TTC549 (cell line): ENCODE measurements around the gene ARSA.
"Not testable (repeated sequence)": the region's sequence is repeated elsewhere in the genome, so short reads cannot be mapped to it uniquely, and the experiment has no call there.

Source experiments
- FAIRE-seq: peaks from 2 replicates; lab custom pipeline; 2012; peaks lifted over from hg19 to GRCh38; lab: Jason Lieb, UNC

ARSA gene

DNA sequence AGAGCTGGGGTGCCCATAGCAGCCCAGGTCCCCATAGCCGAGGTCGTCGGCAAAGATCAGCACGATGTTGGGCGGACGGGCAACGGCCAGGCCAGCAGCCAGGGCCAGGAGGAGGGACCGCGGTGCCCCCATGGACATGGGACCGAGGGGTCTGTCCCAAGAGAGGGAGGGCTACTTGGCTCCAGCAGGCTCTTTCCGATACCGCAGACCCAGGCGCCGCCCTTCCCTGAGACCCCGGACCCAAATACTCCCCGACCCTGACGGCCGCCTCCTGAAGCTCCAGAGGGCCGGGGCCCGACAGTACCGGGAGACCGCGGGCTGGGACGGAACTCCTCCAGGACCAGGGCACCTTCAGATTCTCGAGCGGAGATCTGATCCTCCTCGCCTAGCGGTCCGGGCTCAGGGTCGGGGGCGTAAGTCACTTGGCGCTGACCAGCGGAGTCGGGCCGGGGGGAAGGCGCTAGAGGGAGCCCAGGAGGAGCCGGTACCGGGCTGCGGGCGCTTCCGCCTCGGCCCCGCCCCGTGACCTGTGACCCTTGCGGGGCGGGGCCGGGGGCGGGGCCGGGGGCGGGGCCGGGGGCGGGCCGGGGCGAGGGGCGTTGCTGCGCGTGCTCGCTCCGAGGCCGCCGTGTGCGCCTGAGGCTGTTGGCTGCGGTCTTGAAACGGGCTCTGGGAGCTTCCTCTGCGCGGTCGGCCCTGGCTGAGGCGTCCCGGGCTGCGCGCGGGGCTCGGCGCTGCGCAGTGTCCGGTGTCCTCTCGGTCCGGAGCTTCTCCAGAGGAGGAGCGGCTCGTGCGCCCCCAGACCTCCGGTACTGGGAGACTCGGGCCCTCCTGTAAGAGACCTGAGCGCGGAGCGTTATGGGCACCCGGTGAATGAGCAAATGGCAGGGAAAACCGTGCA, at the start of gene ARSA:
TSS of gene ARSA (minus strand) at position 511 of the 901 bp plus-strand sequence. CDS start at position 138, 373 bp downstream.
- no peak for FAIRE-seq

DNA sequence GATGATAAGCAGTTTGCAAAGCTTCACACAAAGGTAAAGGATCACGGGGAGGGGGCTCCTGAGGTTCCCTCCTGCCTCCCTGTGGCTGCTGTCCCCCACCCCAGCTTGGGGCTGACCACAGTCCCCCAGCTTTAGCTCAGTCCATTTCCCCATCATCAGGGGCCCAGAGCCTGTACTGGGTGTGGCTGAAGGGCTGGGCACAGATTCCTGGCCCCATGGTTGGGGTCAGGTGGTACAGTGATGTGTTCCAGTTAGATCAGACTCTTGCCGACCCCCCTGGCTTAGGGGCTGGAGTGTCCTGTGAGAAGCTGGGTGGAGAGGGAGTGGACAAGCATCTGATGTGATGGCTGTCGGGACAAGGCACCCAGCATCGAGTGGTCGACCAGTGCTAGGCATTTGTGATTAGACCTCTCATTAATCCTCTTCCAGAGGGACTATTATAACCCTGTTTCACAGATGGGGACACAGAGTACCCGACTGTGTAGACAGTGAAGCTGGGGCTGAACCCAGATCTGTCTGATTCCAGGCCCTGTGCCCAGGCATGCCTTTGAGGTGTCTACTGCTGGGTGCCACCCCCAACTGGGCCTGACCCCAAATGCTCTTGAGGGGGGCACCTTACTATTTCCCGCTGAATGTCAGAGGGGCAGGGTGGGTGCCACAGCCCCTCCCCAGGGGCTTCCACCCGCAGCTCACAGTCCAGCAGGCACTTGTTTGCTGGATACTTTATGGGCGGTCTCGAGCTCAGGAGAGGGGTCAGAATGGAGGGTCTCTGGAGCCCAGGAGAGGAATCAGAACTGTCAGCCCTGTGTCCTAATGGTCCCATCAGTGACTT, 48.9 kb upstream of the ARSA start:
- no peak for FAIRE-seq

DNA sequence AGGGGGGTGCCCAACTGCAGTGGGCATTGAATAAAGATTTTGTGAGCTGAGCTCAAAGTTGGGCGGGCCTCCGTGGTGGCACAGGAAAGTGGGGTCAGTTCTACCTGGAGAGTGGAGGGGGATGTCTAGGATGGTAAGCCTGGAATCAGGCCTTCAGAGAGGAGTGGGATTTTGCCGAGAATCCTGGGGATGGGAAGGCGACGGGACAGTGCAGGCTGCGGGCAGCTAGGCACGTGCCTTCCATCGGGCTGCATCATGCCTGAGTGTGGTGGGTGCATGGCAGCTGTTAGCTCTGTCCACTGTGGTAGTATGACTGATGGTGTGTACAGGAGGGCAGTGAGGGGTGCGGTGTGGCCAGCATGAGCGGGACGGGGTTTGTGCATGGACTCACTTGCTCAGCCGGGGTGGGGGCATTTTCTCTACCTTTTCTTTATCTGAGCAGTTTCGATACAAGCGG, 48.3 kb upstream of the ARSA start:
- FAIRE-seq: no peak

DNA sequence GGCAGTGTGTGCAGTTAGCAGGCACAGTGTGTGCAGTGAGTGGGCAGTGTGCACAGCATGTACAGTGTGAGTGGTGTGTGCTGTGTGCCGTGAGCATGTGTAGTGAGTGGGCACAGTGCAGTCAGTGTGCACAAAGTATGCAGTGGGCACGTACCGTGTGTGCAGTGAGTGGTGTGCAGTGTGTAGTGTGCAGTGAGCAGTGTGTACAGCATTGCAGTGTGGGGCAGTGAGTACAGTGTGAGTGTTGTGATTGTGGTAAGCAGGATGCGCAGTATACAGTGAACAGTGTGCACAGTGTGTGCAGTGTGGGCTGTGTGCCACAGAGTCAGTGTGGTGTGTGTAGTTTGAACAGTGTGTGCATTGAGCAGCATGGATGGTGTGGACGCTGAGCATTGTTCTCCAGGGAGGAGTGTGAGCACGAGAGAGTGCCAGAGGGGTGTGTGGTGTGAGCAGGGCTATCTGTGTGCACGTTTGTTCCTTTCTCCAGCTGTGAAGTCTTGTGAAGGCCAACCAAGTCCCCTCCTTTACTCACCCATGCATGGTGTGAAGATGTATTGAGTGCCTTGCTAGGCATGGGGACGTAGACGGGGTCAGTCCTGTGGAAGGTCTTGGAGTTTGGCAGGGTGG, 47.7 kb upstream of the ARSA start:
- FAIRE-seq: no peak

DNA sequence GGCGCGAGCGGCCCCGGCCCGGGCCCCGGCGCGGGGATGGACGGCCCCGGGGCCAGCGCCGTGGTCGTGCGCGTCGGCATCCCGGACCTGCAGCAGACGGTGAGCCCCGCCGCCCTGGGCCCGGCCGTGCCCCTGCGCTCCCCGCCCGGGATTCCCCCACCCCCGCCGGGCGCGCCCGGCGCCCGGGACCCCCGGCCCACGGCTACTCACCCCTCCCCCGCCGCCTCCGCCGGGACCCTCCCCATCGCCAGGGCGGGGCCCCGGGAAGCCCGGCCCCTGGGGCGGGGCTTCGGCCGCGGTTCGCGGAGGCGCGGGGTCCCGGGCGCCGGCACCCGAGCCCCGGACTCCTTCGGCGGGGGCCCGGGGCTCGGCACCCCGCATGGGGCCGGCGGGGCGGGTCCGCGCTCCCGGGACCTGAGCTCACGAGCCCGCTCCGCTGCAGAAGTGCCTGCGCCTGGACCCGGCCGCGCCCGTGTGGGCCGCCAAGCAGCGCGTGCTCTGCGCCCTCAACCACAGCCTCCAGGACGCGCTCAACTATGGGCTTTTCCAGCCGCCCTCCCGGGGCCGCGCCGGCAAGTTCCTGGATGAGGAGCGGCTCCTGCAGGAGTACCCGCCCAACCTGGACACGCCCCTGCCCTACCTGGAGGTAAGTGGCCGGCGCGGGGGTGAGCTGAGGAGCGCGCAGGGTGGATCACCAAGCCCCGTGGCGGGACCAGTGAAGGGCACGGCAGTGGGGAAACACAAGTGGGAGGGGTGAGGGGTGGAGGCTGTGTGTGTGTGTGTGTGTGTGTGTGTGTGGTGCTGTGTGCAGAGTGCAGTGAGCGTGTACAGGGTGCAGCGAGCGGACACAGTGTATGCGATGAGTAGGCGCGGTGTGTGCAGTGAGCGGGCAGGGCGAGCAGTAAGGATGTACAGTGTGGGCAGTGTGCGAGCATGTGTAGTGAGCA, 46.9 kb upstream of the ARSA start:
- FAIRE-seq: no peak

DNA sequence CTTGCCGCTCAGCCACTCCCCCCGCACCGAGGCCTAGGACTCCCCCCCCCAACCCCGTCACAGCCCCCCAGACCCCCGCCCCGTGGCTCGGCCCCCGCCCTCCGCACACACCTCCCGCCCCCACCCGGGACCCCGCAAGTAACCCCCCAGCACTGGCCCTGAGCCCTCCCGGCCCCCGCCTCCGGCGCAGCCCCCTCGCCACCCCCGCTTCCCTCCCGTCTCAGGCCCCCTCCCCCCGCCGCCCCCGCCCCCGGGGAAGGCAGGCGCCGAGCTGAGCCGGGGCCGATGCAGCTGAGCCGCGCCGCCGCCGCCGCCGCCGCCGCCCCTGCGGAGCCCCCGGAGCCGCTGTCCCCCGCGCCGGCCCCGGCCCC, 46.2 kb upstream of the ARSA start:
- FAIRE-seq: no peak

DNA sequence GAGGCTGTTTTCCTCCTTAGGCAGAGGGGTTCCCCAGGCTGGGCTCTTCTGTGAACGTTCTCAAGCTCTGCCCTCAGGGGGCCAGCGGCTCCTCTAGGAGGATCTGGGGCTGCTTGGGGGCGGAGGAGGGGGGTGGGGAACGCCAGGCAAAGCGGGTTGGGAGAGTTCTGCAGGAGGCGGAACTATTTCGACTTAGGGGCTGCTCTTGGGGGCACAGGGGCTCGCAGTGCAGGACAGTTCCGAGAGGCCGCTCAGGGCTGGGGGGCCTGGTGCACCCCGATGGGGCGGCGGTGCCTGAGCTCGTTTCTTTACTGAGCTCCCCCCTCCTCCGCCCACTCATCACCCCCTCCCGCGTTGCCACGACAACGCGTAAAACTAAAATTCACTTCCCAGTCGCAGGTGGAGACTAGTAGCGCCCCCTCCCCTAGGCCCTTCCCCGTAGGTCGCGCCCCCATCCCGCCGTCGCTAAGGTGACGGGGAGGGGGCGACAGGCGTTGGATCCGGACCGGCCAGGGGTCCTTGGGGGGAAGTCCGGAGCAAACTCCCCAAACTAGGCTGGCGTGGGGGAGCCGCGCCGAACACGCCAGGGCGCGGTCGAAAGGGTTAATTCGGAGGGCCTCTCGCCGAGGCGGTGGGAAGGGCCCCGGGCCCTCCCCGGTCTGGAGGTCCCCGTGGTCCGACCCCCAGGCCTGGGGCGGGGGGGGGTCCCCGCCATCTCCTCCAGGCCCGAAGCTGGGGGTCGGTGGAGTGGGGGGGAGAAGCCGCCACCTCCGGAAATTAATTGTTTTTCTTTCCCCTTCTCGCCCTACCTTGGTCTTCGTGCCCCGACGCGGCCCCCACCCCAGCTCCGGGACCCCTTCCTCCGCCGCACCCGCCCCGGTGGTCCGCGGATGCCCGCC, 45.5 kb upstream of the ARSA start:
- FAIRE-seq: no peak

DNA sequence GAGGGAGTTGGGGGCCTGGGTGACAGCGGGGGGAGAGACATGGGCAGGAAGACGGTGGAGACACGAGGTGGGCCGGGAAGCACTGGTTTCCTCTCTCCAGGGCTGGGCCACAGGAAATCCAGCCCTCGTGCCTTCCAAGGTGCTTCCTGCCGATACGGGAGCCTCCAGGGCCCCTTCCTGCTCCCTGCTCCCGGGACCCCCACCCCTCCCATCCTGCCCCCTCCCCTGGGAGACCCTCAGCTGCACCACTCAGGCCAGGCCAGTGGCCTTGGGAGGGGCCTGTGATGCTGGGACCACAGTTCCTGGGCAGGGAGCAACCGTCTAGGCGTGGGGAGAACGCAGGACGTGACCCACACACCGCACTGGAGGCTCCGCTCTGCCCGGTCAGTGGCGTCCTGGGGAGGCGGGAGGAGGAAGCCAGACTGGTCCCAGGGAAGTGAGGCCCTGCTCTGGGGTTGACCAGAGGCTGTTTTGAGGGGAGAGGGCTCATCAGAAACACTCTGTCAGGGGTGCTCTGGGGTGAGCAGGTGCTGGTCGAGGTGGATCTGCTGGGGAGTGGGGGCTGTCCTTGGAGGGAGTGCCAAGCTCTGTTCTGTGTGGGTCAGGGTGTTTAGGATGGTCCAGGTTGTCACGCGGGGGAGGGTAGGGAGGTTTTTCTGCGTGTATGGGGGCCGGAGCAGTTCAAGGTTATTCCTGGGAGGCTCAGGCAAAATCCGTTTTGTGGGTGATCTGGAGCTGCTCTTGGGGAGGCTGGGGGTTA, 44.7 kb upstream of the ARSA start, which contains the start of gene SHANK3:
TSS of gene SHANK3 (plus strand) at position 353 of the 760 bp plus-strand sequence.
- FAIRE-seq: no peak

DNA sequence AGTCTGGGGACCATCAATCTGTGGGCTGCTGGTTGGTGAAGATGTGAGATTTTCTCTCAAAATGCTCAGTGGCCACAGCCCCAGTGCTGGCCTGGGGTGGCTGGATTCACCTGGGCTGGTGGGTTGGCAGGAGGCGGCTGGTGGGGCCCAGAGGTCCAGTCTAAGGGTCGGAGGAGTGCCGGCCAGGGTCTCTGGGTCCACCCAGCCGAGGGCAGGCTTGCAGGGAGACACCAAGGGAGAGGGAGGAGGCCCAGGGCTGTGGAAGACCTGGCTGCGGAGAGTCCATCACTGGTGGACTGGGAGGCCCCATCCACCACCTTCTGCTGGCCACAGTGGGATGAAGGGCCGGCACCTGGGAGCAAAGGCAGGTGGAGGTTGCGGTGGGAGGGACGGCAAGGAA, 44.1 kb upstream of the ARSA start:
- FAIRE-seq: no peak

DNA sequence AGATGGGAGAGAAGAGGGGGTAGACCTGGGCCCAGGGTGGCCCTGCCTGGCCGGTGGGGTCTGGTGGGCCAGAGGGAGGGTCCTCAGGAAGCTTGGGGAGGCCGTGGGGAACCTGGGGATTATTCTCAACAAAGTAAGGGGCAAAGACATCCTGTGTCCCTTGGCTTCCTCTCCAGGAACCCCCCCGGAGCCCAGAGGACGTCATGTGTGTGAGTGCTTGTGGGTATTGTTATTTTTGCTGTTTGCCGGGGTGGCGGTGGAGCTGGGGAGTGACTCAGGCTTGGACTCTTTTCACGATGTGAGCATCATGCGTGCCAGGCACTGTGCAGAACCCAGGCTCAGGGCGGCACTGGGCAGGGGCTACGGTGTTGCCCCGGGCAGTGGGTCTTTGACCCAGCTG, 43.7 kb upstream of the ARSA start:
- no peak for FAIRE-seq

DNA sequence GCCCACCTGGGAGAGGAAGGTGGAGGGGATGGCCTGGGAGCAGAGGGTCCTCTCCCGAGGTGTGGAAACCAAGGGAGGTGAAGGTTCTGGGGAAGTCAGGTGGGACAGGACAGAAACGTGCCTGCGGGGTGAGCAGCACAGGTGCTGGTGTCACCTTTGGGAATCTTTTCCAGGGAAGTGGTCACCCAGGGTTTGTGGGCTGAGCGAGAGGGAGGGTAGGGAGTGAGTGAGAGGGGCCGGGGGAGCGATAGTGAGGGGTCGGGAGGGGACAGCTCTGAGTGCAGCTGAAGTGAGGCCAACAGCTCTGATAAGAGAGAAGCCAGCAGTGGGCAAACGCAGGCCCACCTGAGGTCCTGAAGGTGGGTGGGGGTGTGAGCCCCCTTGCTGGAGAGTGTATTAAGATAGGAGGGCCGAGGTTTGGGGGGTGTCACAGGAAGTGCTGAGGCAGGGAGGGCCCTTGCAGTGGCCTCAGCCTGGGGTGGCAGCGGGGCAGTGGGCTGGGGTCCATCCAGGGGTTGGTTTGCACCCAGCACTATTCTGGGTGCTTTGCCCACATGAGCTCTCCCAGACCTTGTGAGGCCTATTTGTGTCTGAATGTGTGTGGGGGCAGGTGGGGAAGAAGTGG, 43.1 kb upstream of the ARSA start:
- no peak for FAIRE-seq

DNA sequence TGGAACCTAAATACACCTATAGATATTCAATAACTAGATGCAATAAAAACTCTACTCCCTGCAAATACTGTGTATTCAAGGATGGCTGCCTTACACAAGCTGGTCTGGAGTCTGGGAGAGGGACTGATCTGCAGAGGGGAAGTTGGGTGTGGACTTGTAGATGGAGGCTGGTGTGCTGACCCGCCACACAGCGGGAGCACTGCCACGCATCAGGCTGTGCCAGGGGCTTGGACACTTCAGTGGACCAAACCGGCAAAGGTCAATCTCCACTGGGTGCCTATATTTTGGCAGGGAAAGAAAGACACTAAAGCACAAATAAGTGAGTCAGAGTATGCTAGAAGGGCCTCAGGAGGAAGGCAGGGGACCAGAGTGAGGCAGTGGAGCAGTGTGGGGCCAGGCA, 42.6 kb upstream of the ARSA start:
- no peak for FAIRE-seq

DNA sequence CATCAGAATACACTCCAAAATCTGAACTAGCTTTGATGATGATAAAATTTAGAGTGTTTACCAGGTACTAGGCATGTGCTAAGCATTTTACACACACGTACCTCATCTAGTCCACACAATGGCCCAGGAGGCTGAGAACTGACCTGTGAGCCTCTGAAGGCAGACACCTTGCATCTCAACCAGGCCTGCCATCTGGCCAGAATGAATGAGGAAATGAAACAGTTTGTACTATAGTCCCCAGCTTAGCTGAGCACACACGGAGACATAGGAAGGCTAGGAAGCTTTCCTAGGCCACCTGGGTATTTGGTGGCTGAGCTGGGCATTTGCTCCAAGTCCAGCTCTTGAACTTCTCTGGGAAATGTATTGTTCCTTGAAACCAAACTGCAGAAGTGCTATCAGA, 37.8 kb upstream of the ARSA start:
- FAIRE-seq: no peak

DNA sequence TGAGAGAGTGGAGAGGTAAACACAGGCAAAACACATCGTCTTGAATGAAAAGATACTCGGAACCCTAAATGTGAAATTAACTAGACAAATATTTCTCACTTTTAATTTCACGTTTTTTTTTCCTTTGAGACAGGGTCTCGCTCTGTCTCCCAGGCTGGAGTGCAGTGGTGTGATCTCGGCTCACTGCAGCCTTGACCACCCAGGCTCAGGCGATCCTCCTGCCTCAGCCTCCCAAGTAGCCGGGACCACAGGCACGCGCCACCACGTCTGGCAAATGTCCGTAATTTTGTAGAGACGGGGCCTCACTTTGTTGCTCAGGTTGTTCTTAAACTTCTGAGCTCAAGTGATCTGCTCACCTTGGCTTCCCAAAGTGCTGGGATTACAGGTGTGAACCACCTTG, 37.3 kb upstream of the ARSA start:
- no peak for FAIRE-seq

DNA sequence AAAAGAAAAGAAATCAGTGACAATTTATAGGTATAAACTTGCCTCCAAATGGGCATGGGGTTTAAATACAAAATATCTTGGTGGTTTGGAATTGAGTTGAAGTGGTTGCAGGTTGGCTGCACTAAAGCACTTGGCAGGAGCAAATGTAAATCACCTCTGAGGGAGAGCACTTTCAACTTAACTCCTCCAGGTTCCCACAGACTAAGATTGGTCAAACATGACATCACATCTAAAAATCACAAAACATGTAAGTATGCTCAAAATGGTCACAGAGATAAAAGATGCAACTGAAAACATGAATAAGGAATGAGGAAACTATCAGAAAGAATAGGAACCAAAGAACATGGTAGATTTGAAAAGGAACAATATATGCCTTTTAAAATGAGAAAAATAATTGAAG, 32.4 kb upstream of the ARSA start:
- FAIRE-seq: no peak

DNA sequence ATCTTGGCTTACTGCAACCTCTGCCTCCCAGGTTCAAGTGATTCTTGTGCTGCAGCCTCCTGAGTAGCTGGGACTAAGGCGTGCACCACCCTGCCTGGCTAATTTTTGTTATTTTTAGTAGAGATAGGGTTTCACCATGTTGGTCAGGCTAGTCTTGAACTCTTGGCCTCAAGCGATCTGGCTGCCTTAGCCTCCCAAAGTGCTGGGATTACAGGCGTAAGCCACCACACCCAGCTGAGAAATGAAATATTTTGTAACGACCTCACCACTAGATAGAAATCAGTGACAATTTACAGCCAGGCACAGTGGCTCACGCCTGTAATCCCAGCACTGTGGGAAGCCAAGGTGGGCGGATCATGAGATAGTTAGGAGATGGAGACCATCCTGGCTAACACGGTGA, 31.8 kb upstream of the ARSA start:
- not testable (repeated sequence) for FAIRE-seq

DNA sequence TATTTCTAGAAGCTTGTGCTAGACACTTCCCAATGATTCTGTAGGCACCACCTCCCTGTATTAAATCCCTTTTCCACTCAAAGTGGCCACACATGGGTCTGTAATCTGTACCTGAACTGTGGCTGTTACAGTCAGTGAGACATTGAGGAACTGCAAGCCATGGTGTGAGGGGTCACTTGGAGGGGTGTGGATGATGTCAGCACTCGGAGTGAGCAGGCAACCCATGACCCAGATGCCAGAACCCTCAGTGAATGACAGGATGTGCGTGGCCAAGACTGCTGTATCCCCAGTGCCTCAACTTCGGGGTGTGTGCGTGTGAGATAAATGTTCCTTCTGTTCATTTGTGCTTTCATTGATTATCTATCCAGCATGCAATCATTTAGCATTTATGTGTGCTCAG, 30.0 kb upstream of the ARSA start:
- FAIRE-seq: no peak

DNA sequence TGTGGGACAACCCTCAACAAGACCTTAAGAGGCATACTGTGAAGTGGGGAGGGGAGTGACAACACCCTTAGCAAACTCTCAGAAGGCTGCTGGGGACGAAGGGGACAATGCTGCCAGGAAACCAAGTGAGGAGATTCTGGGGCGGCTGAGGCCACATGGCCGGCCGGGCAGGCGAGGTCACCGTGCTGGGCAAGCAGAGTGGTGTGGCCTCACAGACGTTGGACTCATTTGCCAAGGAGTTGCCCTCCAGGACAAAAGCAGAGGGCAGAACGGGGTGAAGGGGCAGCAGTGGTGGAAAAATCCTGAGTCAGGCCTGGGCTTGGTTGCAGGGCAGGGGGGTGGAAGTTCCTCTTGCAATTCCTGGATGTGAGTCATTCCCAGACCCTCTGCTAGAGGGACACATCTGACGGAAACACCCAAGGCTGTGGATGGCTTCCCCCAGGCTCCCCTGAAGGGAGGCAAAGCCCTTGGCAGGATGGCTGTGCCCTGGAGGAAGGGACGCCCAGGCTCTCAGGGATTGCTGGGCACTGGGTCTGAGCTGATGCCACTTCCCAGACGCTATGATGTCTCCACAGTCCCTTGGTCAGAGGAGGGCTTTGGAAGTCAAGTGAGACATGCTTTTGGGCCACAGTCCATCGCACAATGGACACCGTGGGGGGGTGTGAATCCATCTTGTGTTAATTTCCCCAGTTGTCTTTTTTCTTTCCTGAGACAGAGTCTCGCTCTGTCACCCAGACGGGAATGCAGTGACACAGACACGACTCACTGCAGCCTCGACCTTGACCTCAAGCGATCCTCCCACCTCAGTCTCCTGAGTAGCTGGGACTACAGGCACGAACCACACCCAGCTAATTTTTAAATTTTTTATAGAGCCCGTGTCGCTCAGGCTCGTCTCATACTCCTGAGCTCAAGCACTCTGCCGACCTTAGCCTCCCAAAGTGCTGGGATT, 28.4 kb upstream of the ARSA start:
- FAIRE-seq: no peak
